ENCODE results near the gene ENPP6.
A peak's percentile ranks its signal among the peaks of the same experiment; 100 is the strongest.

The ENPP6 gene

DNA sequence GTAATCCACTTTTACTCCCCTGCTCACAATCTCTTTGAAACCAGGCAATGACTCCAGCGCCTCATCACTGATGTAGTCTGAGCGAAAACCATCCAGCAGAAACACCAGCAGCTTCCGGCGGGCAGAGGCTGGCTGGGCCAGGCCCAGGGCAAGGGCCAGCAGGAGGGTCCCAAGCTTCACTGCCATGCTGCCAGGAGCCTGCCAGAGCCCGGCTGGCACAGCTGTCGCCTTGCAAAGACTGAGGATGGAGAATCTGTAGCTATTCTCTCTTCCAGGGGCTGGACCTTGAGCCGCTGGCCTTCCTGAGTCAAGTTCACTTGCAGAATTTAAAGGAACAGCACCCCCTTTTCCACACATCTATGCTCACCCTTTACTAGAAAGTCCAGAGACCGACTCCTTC lies at the start of gene ENPP6:
Gene ENPP6, minus strand, starts transcription at position 240 of the 400 bp plus-strand sequence. Its CDS starts 54 bp downstream, at position 186.
- no peak for DNase-seq (ENCODE audit: low spot score)

DNA sequence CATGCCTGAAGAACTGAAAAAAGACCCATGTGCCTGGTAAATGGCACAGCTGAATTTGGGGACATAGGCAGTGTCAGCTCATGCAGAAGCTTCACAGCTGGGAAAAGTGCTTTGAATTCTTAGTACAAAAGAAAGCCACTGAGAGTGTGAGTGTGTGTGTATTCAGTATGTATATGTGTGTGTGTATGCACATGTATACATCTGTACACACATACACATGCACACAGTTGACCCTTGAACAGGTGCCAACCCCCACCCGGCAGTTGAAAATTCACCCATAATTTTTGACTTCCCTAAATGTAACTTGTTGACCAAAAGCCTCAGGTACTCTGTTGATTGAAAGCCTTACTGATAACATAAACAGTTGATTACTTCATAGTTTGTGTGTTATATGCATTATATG lies 49.5 kb upstream of the ENPP6 start:
- DNase-seq (ENCODE audit: low spot score) = no peak

DNA sequence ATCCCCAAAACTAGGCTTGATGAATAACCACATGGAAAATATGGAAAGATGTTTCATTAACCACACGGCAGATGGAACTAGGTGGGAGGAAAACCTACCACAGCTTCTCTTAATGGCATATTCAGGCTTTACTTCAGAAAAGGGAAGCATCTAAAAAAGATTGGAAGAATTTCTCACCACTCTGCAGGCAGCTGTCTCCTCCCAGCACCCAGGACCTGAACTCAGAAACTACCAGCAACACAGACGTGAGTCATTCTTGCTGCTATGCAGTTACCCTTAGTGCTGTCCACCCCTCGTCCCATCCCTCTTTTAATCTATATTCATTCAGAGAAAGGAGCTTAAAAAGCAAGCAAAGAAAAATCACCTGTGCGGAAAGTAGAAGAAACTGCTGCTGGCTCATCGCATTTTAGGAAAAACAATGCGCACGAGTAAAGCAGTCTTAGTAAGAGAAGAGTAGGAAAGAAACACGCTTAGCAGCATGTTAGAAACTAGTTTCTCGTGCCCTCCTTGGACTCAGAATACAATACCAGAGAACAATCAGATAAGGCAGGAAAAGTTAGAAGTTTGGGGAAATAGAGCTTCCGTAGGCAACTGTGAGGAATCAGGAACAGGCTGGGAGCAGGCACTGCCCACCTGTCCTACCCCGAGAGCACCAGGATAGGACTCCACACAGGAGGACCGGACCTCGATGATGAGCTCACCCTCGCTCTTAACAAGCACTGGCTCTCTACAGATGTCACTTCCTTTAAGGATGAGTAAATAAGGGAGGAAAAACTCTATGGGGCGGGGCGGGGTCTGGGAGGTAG lies 48.1 kb upstream of the ENPP6 start:
- peak; percentile 74 for DNase-seq (ENCODE audit: low spot score)

DNA sequence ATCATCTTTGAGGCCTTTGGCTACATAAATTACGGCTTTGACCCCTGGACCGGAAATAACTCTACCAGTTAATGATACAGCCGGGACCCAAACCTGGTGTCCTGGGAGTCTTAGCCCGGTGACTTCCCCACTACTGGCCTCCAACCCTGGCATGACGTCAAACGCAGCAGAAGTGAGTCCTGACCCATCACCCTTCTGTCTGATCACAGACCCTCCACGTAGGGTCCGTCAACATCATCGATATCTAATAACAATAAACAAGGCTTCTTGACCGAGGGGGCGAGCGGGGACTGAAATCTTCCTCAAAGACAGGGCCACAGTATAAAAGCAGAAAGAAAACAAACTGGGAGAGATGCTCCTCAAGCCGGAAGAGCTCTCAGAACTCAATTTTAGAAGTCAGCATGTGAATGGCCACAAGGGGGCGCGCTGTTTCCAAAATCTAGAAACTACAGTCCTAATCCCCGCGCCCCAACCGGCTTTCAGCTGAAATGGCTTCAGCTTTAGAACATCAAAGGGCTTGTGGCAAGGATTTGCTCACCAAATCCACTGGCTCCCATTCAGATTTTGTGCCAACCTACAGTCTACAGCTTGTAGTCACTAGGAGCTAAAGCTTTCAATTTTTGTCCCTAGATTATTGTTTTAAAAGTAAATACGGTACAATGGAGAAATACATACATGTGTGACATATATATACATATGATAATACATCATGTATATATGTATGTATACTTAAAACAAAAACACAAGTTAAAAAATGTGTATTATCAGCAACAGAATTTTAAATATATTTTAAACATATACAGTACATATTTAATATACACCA lies 46.4 kb upstream of the ENPP6 start:
- DNase-seq (ENCODE audit: low spot score) = peak; percentile 95

DNA sequence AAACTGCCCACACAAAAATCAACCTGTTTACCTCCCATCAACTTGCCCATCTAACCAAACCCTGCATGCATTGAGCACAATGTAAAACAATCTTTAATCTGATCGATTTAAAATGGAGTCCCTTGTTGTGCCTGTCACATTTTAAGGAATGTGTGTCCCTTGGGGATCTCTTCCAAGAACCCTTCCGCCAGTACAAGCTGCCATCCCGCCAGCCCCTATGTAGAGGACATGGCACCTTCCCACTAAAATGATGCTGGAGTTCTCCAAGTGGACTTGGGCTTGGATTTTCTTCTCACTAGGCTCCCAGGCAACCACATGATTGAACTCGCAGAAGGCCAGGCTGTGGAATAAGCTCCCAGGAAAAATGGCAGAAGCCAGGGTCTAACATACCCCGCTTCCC lies 45.8 kb upstream of the ENPP6 start:
- no peak for DNase-seq (ENCODE audit: low spot score)

DNA sequence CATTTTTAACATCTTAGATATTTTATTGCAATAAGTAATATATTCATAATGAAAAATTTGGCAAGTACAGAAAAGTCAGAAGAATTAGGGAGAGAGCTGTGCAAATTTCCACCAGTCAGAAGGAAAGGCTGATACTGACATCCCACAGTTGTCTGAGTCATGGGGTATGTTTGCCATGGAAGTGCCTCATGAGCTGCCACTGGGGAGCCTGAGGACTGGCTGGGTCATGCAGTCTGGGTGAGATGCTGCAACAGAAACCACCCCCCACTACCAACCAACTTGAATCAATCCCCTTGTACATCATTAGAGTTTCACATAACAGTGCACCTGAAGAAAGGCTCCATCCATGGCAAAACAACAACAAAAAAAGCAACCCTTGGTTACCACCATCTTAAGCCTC lies 45.2 kb upstream of the ENPP6 start:
- no peak for DNase-seq (ENCODE audit: low spot score)

DNA sequence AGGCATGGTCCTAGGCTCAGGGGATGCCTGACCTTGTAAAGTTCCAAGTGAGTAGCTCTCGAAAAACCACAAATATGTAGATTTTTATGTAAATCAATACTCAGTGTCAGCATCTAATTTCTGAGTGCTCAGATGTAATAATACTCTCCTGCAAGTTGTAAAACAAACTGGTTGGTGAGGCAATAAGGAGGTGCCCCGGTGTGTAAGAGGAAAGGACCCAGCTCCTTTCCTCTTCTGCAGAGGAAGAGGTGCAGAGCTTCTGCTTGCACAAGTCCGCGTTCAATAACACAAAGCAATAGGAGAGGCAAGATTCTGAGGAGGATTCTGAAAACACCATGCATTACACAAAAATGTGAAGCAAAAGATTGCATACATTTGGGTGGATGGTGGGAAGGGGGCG lies 43.6 kb upstream of the ENPP6 start:
- no peak for DNase-seq (ENCODE audit: low spot score)

DNA sequence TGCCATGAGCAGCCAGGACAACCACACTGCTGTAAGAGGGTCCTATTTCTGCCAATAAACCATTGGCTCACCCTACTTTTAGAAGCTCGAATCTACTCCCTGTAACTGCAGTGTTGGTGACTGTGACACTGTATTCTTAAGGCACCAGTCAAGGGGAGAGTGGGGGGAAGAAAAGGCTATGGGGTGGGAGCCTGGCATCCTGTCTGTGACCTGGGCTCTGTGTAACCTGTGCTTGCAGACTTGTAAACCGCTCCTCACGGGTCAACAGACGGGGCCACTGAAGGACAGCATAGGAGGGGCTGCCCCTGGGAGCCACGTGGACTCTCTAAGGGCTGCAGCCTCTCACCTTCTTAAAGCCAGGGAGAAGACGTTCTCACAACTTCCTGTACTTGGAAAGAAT lies 42.2 kb upstream of the ENPP6 start:
- no peak for DNase-seq (ENCODE audit: low spot score)

DNA sequence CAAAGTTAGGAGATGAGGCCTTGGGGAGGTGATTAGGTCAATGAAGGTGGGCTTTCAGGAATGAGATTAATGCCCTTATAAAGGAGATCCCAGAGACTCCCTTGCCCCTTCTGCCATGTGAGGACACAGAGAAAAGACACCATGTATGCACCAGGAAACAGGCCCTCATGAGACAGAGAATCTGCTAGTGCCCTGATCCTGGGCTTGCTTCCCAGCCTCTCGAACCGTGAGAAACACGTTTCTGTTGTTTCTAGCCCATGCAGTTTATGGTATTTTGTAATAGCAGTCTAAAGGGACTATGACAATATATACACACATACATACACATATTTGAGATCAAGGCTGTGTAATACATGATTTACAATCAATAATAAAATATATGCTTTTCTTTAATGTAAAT lies 41.4 kb upstream of the ENPP6 start:
- no peak for DNase-seq (ENCODE audit: low spot score)

DNA sequence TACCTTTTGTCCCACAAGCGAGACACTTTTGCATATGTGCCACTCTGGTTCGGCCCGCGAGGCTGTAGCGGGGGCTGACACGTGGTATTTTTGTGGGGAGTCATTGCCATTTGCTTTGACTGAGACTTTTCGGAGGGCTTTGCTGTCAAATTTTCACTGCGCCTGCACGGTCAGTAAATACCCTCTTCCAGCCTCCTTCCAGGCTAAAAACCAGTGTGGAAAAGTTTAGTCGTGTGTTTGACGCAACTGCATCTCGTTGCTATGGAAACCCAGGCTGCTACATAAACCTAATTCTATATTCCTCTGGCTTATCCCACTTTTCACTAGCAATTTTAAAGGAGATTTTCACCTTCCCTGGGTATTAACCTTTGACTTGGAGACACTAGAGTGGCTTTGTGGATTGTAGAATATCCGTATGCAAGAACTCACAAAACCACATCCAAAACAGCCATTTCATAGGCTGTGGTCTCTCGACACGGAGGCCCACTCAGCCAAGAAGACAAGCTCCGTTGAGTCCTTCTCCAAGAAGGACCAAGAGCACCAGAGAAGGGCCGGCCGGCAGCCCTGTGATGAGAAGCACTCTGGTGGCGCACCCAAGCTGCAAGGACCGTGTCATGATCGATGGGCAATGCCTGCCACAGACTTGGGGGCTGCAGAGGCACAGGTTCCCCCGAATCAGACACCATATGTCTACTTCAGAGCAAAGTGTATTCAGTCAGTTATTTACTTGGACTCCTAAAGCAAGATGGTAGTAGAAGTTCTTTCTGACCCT lies 38.4 kb upstream of the ENPP6 start:
- DNase-seq (ENCODE audit: low spot score) = no peak

DNA sequence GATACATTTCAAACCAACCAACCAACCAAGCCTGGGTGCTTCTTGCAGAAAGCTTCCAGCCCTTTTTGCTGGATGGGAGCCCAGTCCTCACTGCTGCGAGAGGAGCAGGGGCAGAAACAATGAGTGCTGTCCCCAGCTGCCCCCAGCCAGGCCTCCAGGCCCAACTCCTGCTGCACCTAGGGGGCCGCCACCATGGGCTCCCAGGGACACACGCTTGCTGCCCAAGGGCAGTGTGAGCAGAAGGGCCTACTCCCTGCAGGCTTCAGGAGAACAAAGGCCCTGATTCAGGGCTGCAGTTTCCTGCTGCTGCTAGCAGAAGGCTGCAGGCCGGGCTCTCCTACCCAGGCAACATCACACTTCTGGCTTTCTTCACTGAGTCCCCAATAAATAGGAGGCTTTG lies 37.7 kb upstream of the ENPP6 start:
- no peak for DNase-seq (ENCODE audit: low spot score)

DNA sequence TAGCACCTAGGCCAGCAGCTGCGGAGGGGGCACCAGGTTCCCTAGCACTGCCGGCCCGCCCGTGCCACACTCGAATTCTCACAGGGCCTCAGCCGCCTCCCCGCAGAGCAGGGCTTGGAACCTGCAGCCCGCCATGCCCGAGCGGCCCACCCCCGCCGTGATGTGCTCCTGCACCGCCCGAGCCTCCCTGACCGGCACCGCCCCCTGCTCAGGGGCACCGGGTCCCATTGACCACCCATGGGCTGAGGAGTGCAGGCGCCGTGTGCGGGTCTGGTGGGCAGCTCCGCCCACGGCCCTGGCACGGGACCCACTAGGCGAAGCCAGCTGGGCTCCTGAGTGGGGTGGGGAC lies 35.4 kb upstream of the ENPP6 start:
- DNase-seq (ENCODE audit: low spot score) = no peak

DNA sequence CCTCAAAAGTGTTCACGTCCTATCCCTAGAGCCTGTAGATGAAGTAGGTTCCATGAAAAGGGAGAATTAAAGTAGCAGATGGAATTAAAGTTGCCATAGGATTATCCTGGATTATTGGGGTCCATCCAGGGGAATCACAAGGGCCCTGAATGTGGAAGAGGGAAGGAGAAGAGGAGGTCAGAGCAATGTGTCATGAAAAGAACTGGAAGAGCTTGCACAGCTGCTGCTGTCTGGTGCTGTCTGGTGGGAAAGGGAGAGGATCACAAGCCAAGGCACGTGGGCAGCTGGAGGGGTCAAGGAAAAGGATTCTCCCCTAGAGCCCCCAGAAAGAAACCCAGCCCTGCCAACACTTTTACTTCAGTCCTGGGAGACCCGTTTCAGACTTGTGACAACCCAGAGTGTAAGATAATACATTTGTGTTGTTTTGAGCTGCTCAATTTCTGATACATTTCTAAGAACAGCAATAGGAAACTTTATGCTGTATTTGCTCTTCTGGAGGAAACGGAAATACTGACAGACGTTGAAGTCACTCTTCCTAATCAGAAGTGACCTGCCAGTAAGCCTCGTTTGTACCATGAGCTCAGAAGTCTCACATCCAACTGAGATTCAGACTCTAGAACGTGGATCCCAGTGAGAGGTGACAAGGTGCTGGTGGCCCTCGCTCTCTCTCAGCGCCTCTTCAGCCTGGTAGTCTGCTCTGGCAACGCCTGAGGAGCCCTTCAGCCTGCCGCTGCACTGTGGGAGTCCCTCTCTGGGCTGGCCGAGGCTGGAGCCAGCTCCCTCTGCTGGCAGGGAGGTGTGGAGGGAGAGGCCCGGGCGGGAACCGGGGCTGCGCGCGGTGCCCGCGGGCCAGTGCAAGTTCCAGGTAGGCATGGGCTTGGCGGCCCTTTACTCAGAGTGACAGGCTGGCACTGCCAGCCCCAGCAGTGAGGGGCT lies 34.7 kb upstream of the ENPP6 start:
- no peak for DNase-seq (ENCODE audit: low spot score)

DNA sequence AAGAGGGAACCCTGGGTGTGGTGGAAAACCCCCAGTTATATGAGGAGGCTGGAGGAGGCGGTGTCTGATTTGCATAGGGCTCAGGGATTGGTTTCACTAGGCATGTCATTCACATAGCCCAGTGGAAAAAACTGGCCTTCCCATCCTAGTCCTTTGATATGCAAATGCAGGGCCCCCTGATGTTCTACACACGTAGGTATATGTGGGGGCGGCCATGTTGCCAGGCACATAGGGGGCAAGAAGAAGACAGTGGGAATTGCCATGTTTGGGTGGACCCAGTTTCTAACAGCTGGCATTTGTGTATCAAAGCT lies 34.0 kb upstream of the ENPP6 start:
- no peak for DNase-seq (ENCODE audit: low spot score)

DNA sequence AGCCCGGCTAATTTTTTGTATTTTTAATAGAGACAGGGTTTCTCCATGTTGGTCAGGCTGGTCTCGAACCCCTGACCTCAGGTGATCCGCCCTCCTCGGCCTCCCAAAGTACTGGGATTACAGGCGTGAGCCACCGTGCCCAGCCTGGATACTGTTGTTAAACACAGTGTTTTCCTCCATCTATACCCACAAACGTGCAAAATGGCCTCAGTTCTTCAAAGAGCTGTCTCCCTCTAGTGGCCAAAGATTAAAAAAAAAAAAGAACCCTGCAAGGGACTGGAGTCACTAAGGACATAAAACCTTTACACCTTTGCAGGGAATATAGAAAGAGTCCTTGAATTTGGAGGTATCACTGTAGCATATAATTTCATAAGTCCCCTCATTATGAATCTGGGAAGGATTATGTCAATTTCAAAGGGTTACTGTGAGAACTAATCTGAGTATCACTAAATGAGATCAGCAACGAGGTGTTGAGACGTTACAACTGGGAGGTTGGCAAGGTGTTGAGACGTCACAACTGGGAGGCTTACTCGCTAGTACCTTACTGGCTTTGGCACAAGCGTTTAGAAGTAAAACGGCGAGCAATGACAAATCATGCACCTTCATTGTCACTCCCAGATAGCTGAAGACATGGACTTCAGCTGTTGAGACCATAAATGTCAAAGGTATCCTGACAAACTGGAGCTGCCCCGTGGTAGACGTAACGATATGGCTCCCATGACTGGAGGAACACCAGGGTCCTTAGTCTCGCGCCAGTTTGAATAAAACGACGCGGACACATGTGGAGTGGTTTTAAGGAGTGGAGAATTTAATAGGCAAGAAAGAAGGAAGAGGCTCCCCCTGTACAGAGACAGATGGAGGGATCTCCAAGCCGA lies 33.4 kb upstream of the ENPP6 start:
- DNase-seq (ENCODE audit: low spot score) = peak; percentile 66

DNA sequence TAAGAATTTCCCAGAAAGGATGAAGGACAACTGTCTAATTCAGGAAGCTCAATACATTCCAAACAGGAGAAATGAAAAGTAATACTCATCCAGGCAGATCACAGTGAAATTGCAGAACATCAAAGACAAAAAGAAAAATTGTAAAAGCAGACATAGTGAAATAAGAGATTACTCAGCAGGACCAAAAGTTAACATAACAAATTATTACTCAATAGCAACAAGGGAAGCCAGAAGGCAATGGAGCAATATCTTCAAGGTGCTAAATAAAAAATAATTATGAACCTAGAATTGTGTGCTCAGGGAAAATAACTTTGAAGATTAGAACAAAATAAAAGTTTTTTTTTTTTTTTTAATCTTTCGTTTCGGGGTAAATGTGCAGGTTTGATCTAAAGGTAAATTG lies 30.5 kb upstream of the ENPP6 start:
- DNase-seq (ENCODE audit: low spot score) = no peak

DNA sequence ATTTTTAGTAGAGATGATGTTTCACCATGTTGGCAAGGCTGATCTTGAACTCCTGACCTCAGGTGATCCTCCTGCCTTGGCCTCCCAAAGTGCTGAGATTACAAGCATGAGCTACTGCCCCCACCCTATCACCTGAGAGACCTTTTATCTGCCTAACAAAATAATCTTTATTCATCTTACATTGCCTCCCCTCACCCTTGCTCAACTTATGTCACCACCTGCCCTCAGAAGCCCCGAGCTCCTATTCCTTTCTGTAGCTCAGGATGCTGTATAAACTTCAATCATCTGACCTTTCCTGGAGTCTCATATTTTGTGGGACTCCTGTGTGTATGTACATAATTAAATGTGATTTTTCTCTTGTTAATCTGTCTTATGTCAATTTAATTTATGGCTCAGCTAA lies 29.7 kb upstream of the ENPP6 start:
- DNase-seq (ENCODE audit: low spot score) = no peak

DNA sequence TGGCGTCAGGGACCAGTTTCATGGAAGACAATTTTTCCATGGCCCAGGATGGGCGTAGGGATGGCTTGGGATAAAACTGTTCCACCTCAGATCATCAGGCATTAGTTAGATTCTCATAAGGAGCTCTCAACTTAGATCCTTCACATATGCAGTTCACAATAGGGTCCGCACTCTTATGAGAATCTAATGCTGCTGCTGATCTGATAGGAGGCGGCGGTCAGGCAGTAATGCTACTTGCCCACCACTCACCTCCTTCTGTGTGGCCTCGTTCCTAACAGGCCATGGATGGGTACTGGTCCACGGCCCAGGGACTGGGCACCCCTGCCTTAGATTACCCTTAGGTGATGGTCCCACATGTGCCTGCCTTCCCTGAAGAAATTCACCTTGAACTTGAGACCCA lies 28.8 kb upstream of the ENPP6 start:
- DNase-seq (ENCODE audit: low spot score) = no peak

DNA sequence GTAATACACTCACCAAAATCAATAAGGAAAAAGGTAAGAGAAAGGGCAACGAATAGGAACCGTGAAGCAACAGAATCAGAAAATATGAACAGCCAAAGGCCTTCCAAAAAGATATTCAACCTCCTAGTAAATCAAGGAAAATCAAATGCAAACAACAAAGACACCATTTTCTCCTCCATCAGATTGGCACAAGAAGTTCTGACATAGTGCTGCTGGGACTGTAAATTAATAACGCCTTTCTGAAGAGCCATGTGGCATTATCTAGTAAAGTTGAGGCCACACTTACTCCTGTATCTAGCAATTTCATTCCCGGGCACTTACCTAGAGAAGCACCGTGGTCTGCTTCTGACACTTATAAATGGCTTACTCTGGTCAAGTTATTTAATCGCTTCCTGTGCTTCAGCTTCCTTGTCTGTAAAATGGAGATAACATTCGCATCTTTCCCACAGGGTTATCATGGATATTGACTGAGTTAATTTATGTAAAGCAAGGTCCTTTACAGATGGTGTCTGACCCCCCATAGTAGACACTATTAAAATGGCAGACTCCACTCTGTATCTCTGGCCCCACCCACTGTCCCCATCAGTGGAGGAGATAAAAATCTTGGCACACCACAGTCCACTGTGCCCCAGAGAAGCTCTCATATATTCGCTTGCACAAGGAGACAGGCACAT lies 20.5 kb upstream of the ENPP6 start:
- DNase-seq (ENCODE audit: low spot score) = no peak

DNA sequence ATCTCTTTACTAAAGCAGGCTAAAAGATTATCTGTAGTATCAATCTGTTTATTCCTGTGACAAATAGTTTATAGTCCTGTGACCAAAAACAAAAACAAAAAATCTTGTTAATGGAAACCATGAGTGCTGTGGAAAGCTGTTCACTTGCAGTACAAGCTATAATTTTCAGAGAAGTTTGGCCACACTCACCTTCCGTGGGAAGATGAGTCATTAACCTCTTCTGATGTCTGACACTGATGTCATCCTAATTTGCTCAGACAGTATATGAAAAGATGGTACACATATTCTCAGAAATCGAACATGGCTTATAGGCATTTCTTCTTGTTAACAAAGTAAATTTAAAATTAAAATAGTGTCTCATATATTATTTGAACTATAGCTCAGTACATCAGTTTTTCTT lies 19.9 kb upstream of the ENPP6 start:
- peak; percentile 81 for DNase-seq (ENCODE audit: low spot score)

All from activated CD4-positive, alpha-beta T cell treated with anti-CD3 and anti-CD28 coated beads, Interleukin-2, Interleukin-4, amounts not matched to agents 100 ng/mL and 50 ng/mL, durations not matched to agents 16 hours and 8 hours (primary cell).